HG03521 (cell line): ENCODE measurements around the gene FRMPD1.

Source experiments
- ATAC-seq: cut with Tn5 transposase; IDR thresholded peaks from one replicate; pipeline ENCODE4 v1.9.1; 2021; ENCODE audit warnings: mild to moderate bottlenecking, moderate library complexity; ENCODE audit not compliant: unreplicated experiment

The FRMPD1 gene

DNA sequence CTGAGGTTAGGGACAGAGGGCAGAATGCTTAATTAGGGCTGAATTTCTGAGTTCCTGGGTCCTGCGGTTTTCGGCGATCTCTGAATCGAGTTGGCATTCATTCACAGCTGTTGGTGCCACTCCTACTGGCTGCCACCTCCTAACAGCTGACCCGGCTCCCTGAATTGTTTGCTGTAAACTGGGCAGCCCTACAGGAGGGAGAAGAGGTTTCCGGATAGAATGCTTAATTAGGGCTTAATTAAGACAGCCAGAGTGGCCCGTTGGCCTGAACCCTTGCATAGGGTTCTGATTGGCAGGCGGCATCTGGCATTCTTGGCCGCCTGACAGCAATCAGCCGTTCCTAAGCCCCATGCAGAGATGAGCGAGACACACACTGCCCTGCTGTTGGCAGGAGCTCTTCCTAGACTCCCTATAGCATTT, 25.7 kb downstream of the FRMPD1 start:
- no peak for ATAC-seq

DNA sequence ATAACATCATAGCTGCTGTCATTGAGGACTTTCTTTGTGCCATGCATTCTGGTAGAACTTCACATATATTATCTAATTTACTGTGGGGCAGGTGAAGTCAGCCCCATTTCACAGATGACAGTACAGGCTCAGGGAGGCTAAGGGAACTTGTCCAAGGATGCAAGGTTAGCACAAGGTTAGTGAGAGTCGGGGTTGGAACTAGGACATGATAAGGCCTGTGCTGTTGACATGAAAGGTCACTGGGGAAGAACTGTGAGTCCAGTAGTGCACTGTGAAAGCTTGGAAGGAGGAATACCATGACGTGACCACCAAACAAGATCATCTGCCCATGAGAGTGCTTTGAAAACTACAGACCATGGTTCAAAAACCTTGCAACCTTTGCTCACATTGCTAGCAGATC, 26.7 kb downstream of the FRMPD1 start:
- no peak for ATAC-seq

DNA sequence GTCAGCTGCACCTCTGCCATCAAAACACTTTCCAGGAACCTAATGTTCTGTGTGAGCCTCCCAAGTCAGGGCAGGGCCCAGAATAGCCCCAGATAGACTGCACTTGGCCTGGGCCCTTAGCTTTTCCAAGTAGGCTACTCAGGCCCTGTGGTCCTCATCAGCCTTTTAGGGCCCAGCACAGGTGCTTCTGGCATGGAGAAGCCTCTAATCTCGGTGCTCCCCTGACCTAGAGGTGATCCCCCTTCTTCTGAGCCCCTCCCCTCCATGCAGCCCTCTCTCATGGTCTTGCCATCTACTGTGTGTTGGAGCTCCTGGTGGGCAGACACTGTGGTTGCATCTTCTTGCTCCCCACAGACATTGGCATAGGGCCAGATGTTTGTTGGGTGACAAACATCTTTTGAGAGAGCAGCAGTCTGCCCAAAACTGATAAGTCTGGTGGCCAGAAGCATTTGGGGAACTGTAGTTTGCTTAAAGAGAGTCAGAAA, 28.1 kb downstream of the FRMPD1 start:
- no peak for ATAC-seq

DNA sequence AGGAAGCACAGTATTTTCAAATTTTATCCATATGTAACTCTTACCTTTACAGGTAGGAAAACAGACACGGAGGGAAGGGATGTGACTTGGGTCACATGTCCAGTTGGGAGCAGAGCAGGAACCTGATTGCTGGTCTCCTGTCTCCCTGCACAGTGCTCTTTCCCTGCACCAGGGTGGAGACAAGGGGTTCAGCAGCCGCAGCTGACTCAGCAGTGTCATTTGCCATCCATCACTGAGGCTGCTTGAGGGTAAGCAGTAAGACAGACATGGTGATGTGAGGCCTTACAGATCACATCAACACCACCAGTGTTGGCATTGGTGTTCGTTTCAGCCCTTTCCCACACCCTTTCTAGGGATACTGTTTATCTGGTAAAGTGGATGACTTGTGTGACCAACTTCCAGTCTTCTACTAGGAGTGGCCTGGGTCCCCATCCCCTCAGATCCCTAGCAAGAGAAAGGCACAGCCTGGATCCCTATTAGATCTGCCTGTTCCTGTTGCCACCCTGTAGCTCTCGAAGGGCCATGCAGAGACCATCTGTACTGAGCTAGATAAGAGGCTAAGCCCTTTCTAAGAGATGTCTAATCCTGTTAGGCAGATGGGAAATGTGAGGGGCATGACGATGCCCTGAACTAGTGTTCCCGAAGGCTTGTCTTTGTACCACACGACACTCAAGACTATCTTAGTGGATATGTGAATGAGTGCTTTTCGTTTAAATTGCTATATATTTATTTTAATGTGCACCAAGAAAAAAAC, 29.1 kb downstream of the FRMPD1 start:
- ATAC-seq = no peak

DNA sequence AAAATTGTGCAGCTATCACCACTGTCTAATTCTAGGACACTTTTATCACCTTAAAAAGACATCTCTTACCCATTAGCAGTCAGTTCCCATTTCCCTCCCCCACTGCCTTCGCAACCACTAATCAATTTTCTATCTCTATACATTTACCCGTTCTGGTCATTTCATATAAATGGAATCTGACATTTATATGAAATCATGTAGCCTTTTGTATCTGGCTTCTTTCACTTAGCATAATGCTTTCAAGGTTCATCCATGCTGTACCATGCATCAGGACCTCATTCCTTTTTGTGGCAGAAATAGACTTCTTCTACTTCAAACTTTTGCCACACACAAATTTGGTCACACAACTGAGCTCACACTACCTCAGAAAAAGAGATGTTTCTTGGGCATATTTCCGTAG, 32.2 kb downstream of the FRMPD1 start:
- no peak for ATAC-seq

DNA sequence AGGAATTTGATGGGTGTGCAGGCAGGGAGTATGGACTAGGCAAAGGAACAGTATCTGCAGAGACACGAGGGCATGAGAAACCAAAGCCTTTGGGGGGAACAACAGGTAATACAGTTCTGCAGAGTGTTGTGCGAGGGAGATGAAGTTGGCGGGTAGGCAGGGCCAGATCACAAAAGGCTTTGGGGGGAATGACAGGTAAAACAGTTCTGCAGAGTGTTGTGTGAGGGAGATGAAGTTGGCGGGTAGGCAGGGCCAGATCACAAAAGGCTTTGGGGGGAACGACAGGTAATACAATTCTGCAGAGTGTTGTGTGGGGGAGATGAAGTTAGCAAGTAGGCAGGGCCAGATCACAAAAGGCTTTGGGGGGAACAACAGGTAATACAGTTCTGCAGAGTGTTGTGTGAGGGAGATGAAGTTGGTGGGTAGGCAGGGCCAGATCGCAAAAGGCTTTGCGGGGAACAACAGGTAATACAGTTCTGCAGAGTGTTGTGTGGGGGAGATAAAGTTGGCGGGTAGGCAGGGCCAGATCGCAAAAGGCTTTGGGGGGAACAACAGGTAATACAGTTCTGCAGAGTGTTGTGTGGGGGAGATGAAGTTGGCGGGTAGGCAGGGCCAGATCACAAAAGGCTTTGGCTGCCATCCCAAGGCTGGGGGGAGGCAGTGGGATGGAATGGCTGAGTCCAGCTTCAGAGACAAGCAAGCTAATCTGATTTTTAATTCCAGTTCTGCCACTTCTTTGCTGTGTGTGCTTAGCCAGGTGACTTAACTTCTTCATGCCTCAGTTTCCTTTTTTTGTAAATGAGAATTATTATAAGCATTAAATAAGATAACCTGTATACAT, 33.0 kb downstream of the FRMPD1 start:
- ATAC-seq = no peak

DNA sequence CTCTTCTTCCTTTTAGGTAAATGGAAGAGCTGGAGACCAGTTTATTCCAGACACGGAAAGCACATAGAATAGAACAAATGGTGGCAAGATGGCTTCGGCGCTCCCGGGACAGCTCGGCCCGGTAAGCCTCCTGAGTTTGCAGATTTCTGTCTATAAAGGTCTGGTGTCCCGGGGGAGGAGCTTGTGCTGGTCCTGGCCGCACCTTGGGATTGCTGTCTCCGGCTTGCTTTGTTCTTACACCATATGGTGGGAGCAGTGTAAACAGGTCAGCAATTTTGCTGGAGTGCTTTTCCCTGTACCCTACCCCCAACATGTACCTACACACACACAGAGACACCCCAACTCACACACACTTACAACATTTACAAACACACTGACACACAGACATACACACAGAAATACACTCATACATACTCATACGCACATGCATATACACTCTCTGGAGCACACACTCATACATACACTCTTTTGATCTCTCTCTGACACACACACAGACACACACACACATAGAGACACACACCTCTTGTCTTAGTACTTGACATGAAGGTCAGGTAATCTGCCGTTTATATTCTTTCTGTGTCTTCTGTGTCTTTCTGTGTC, 42.0 kb downstream of the FRMPD1 start:
- no peak for ATAC-seq

DNA sequence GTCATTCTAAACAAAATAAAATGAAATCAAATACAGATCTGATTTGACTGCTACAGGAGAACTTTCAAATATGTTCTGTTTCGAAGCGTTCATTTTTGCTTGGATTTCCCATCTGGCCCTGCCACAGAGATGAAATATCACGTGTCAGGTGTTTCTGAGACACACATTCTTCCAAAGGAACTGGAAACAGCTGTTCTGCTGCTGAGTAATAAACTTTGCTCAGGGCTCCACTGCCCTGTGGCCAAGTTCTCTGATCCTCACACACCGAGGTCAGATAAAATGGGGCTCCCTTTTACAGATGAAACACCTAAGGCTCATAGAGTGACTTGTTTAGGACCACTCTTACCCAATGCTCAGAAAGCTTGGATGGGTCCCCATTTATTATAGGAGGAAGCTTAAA, 42.5 kb downstream of the FRMPD1 start:
- ATAC-seq = no peak

DNA sequence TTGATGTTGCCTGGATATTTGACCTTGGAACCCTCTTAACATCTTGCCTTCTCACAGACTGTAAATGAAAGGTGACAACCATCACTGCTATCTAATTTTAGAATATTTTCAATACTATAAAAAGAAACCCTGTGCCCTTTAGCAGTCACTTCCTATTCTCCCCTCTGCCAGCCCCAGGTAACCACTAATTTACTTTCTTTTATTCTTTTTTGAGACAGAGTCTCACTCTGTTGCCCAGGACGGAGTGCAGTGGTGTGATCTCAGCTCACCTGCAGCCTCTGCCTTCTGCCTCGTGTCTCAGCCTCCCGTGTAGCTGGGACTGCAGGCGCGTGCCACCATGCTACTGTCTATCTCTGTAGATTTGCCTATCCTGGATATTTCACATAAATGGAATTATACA, 43.6 kb downstream of the FRMPD1 start:
- no peak for ATAC-seq

DNA sequence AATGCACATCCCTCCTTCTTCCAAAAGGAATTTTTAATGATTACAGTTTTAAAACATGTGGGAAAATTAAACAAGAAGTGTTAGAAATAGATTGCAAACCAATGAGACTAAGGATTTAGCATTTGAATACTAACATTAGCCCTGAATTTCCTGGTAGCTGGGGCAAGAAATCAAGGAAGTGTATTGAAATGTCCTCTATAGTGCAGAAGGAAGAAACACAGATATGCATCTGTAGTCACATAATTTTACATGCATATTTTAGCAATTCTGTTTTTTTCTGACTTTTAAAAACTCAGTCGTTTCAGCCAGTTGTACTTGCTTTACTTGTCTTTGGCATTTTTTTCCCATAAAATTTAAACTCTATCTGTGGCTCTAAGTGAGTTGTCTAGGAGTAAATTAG, 45.8 kb downstream of the FRMPD1 start:
- no peak for ATAC-seq

DNA sequence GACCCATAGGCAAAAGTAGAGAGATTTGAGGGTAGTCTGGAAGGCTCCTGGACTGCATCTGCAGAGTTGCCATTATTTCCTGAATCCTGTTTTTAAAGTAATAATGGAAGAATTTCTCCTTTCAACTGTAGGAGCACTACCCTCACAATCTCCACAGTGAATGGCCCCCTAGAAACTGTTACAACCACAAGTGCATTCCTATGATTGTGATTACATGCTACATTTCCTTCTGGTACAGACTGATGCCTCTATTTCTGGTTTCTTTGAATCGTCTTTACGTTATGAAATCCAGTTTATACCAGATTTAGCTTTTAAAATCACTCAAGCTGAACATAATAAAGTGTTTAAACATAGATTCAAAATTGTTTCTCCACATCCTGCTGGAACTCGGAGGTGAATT, 49.4 kb downstream of the FRMPD1 start:
- no peak for ATAC-seq

DNA sequence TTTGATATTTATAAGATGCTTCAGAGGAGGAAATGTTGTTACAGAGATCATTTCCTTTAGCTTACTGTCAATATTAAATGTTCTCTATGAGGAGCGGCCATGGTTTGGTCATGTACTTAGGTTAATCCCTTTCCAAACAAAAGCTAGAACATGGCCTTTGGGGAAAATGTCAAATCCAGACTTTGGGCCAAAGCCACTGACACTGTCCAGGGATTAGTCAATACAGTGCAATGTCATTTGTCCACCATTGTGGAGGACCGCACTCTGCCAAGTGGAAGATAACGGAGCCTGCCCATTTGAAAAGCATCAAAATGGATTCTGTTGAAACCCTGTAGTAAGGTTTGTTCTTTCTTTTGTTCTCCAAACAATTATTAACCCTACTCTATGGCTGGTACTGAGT, 50.1 kb downstream of the FRMPD1 start:
- no peak for ATAC-seq

DNA sequence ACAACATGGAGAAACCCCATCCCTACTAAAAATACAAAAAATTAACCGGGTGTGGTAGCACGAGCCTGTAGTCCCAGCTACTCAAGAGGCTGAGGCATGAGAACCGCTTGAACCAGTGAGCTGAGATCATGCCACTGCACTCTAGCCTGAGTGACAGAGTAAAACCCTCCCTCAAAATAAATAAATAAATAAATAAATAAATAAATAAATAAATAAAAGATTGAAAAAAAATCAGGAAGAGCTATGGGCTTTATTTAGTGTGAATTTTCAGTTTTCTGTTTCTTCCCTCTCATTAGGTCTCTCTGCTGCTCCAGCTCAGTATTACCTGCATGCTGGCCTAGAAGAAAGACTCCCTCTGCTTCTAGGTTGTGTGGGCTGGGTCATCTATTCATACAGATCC, 55.0 kb downstream of the FRMPD1 start:
- no peak for ATAC-seq

DNA sequence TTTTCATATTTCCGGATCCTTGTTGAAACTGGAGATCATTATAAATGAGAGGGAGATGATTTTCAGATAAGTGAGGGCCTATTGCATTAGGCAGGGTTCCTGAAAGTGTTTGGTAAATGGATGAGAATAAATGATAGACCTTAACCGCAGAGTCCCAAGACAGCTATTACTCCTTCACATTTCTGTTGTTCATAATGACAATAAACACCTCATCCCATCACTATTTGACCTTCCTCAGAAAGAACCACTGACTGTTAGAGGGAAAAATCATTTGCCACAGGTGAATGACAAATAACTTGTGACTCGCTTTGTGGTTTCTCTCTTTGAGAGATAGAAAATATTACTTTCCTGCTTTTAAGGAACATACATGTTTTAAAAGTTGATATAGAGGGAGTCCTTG, 55.5 kb downstream of the FRMPD1 start:
- ATAC-seq = no peak

DNA sequence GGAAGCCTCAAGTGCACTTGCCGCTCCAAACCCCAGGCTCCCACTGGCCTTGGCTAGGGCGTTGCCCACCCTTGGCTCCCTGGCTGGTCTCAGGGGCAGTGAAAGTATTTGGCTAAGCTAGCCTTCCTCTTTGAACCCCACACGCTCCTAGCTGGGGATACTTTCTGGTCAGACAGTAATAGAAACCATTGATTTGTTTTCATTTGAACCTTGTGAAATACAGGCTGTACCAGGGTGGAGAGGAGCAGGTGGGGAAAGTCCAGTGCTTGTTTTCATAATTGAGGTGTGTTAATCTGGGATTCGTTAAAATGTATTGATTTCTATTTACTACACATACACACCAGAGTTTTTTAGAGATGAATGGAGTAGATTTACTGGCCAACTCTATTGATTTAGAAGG, 57.0 kb downstream of the FRMPD1 start:
- ATAC-seq = no peak

DNA sequence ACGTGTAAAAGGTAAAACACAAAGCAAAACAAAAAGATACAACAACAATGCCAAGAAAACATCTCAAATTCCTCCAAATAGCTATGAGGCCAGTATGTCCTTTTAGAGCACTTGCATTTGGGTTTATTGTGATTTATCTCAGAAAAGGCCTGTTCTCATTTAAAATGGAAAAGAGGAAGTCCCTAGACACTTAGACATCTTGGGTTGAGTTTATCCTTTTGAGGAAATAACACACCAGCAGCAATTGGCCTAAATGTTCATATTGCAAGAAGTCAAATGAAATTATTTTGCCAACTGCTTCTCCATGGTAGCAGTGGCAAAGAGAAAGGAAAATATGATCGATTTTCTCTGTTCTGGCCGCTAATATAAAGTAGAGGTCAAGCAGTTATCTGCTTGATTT, 59.3 kb downstream of the FRMPD1 start:
- no peak for ATAC-seq

DNA sequence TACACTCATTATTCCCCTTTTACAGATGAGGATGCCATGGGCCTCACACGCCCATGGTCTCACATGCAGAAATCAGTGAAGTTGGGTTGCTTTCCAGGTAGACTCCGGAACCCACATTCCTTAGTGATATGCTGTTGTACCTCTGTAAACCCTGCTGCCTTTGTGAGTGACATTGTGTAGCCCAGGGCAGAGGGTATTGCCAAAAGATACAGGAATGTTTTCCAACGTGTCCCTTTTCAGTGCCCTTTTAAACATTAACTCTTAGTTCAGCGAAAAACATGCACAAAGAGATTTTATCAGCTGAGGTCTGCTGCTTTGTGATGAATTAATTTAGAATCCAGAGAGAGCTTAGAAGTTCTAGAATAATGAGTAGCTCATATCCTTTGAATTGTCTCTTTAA, 64.5 kb downstream of the FRMPD1 start:
- ATAC-seq = no peak

DNA sequence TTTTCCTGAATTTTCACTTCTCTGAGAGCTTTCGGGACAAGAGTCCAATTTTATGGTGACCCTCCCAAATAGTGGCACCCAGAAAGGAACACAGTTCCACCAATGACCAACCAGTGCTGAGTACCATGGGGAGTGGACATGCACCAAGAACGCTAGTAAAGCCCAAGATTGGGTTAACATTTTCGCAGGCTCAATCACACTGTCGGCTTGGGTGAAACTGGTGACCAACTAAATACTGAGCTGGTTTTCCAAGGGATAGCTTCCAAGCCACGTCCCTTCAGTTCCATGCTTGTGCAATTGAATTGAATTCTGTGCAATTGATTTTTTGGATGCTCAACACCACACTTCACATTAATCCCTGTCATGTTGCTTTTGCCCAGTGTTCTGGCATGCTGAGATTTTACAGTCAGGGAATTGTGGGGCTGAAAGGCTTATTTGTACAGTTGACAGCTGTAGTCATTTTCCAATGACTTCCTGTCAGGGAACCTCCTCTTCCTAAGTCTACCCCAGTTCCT, 65.3 kb downstream of the FRMPD1 start:
- ATAC-seq = no peak

DNA sequence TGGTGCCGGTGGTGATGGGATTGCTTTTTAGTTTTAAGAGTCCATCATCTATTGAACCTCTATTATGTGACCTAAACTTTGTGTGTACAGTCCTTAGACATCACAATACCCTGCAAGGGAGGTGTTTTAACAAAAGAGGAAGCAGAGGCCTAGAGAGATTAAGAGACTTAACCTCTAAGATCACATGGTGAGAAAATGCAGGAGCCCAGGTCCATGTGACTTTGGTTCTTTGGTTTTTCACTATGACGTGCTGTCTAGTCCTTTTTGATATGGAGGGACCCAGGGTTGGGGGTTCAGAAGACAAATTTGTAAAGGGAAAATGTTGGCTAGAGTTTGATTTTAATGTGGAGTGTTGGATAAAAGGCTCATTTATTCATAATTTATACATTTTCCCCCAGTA, 68.8 kb downstream of the FRMPD1 start:
- no peak for ATAC-seq

DNA sequence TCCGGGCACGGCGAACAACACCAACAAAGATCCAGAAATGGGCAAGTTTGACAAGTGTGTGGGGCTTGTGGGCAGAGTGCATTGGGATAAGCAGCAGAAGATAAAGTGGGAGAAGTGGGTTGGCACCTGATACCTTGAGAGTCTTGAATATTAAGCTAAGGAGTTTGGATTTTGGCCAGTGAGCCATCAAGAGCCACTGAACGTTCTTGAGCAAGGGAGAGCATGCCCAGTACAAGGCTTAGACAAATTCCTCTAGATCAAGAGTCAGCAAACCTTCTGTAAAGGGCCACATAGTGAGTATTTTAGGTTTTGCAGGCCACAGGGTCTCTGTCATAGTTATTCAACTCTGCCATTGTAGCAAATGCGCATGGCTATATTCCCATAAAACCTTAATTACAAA, 76.3 kb downstream of the FRMPD1 start:
- no peak for ATAC-seq

DNA sequence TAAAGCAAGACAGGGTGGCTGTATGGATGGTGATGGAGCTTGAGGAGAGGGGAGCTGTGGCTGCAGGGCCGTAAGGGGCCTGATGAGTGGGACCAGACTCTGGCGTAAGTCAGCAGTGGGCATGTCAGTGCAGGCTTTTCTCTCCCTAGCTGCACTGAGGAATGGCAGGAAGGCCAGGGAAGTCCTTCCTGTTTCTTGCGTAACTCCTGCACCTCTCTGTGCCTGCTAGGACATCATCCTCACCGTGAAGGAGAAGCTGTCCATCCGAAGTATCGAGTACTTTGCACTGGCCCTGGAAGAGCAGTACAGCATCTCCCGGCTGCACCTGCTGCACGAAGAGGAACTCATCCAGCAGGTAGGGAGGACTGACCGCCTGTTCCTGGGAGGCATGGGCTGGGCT, 78.7 kb downstream of the FRMPD1 start:
- no peak for ATAC-seq

DNA sequence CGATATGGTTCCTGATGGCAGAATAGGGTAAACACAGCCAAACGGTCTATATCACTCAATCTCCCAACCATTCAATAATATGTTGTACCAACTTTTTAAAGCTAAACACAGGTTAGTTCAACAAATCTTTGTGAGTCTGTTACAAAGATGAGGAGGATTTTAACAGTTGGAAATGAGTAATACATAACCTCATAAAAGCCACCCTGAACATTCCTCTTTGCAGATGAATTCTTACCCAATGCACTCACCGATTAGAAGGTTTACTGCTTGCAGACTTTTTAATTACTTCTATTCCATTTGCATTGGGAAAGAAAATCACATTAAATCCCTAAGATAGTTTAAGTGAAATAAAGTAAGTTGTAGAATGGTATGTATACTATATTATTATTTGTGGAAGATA, 79.5 kb downstream of the FRMPD1 start:
- ATAC-seq = no peak
